GM12873 (cell line): ENCODE results near the gene EFCC1.

Experiments
- CTCF ChIP-seq: IDR thresholded peaks from 2 replicates; pipeline ENCODE4 v1.5.1; 2012; ENCODE audit warnings: low read depth, mild to moderate bottlenecking, moderate library complexity, low read length, control low read depth; ENCODE audit not compliant: insufficient read depth; ENCODE audit errors: missing control alignments

The EFCC1 gene

GRCh38 chr3:129045675-129046036 lies 44.6 kb downstream of the EFCC1 start:
- TF ChIP-seq CTCF = no peak

GRCh38 chr3:129046037-129046731 lies 45.1 kb downstream of the EFCC1 start:
- no peak for TF ChIP-seq CTCF

GRCh38 chr3:129046732-129047552 lies 45.8 kb downstream of the EFCC1 start:
- no peak for TF ChIP-seq CTCF

- TF ChIP-seq CTCF = no peak
Observed at GRCh38 chr3:129047553-129047839, 46.4 kb downstream of the EFCC1 start.

GRCh38 chr3:129050556-129051295 lies 49.6 kb downstream of the EFCC1 start:
- TF ChIP-seq CTCF = no peak

- no peak for TF ChIP-seq CTCF
Observed at GRCh38 chr3:129051871-129052340, 50.8 kb downstream of the EFCC1 start.

GRCh38 chr3:129052675-129053074 lies 51.6 kb downstream of the EFCC1 start:
- no peak for TF ChIP-seq CTCF
